Measurements from ENCODE around the gene ARHGEF9.
"Not testable (repeated sequence)": the region's sequence is repeated elsewhere in the genome, so short reads cannot be mapped to it uniquely, and the experiment has no call there.

ARHGEF9 gene

GRCh38 chrX:63784902-63785707, at the start of gene ARHGEF9:
Gene ARHGEF9 (minus strand): TSS chrX:63785214. CDS start chrX:63785145, 69 bp downstream.
- DNase-seq: peak in 1 of 2 experiments; percentile 10

- DNase-seq: not testable (repeated sequence)
These were observed 40.4 kb upstream of the ARHGEF9 start for GRCh38 chrX:63825446-63825845.

- no peak for DNase-seq
These were observed 33.1 kb upstream of the ARHGEF9 start for GRCh38 chrX:63818156-63818555.

- no peak for DNase-seq
These were observed 32.7 kb upstream of the ARHGEF9 start for GRCh38 chrX:63817696-63818095.

- no peak for DNase-seq
These were observed 27.8 kb upstream of the ARHGEF9 start for GRCh38 chrX:63812823-63813222.

- DNase-seq: no peak
These were observed 25.7 kb upstream of the ARHGEF9 start for GRCh38 chrX:63810746-63811145.

GRCh38 chrX:63809173-63809572, 24.2 kb upstream of the ARHGEF9 start:
- DNase-seq: no peak

GRCh38 chrX:63795406-63795805, 10.4 kb upstream of the ARHGEF9 start:
- DNase-seq: not testable (repeated sequence)

- no peak for DNase-seq
These were observed 660 bp upstream of the ARHGEF9 start for GRCh38 chrX:63785708-63786040.

GRCh38 chrX:63784346-63784901, 590 bp downstream of the ARHGEF9 start:
- no peak for DNase-seq

GRCh38 chrX:63782515-63782914, 2.5 kb downstream of the ARHGEF9 start:
- no peak for DNase-seq

- no peak for DNase-seq
These were observed 16.3 kb downstream of the ARHGEF9 start for GRCh38 chrX:63768760-63769159.

GRCh38 chrX:63765712-63766111, 19.3 kb downstream of the ARHGEF9 start:
- no peak for DNase-seq

GRCh38 chrX:63764946-63765345, 20.1 kb downstream of the ARHGEF9 start:
- DNase-seq: no peak

- no peak for DNase-seq
These were observed 23.4 kb downstream of the ARHGEF9 start for GRCh38 chrX:63761639-63762038.

GRCh38 chrX:63758011-63758410, 27.0 kb downstream of the ARHGEF9 start:
- DNase-seq: no peak

- DNase-seq: no peak
These were observed 29.1 kb downstream of the ARHGEF9 start for GRCh38 chrX:63755892-63756291.

GRCh38 chrX:63754860-63755579, 30.0 kb downstream of the ARHGEF9 start:
- DNase-seq: peak; percentile 85 to 93

GRCh38 chrX:63754136-63754859, 30.7 kb downstream of the ARHGEF9 start:
- peak in 1 of 2 experiments; percentile 43 for DNase-seq

- DNase-seq: no peak
These were observed 33.5 kb downstream of the ARHGEF9 start for GRCh38 chrX:63751481-63751880.

GRCh38 chrX:63750811-63751210, 34.2 kb downstream of the ARHGEF9 start:
- no peak for DNase-seq

- no peak for DNase-seq
These were observed 37.7 kb downstream of the ARHGEF9 start for GRCh38 chrX:63747331-63747730.

- no peak for DNase-seq
These were observed 38.3 kb downstream of the ARHGEF9 start for GRCh38 chrX:63746715-63747114.

All from NCI-H526 (cell line).